T-helper 1 cell treated with Interleukin-12 subunit alpha and Interleukin-12 subunit beta and Interleukin-4 antibody, amounts not matched to agents 30 μg/mL and 1 μg/mL, for 36 hours (primary cell): ENCODE data around the gene MRTO4.
"Not testable (repeated sequence)": the region's sequence is repeated elsewhere in the genome, so short reads cannot be mapped to it uniquely, and the experiment has no call there.

Experiments
- H3K27ac Mint-ChIP-seq: one replicate; pipeline ENCODE4 v1.8.0; 2021; ENCODE audit warnings: mild to moderate bottlenecking, mixed read lengths
- H3K27me3 Mint-ChIP-seq: one replicate; pipeline ENCODE4 v1.8.0; 2021; ENCODE audit warnings: low read depth, mixed read lengths
- H3K36me3 Mint-ChIP-seq: one replicate; pipeline ENCODE4 v1.8.0; 2021; ENCODE audit warnings: low read depth, mixed read lengths
- H3K4me1 Mint-ChIP-seq: one replicate; pipeline ENCODE4 v1.8.0; 2021; ENCODE audit warnings: low read depth, mixed read lengths
- H3K4me3 Mint-ChIP-seq: one replicate; pipeline ENCODE4 v1.8.0; 2021; ENCODE audit warnings: mild to moderate bottlenecking, moderate library complexity, mixed read lengths
- H3K9me3 Mint-ChIP-seq: one replicate; pipeline ENCODE4 v1.8.0; 2021; ENCODE audit warnings: mixed read lengths

The MRTO4 gene

GRCh38 chr1:19273106-19273843 lies 21.7 kb downstream of the MRTO4 start:
- Mint-ChIP-seq H3K36me3 (peaks cover 5% of the 10 kb centered on the region), H3K4me1 (no peaks in the 10 kb centered on the region), H3K27me3 (peaks cover 17% of the 10 kb centered on the region), H3K4me3 (no peak overlapping the region), H3K27ac (no peak overlapping the region), H3K9me3 (peaks cover 9% of the 10 kb centered on the region)

- not testable (repeated sequence) for H3K9me3 Mint-ChIP-seq, H3K4me3 Mint-ChIP-seq, H3K36me3 Mint-ChIP-seq, H3K27ac Mint-ChIP-seq, H3K4me1 Mint-ChIP-seq
- H3K27me3 Mint-ChIP-seq = peaks cover 17% of the 10 kb centered on the region
These were observed 22.4 kb downstream of the MRTO4 start for GRCh38 chr1:19273844-19274531.

GRCh38 chr1:19274636-19275035 lies 23.0 kb downstream of the MRTO4 start:
- Mint-ChIP-seq H3K27ac (no peak overlapping the region), H3K4me3 (no peak overlapping the region), H3K9me3 (peaks cover 9% of the 10 kb centered on the region), H3K36me3 (peaks cover 5% of the 10 kb centered on the region), H3K27me3 (peaks cover 17% of the 10 kb centered on the region), H3K4me1 (no peaks in the 10 kb centered on the region)

- H3K4me3 Mint-ChIP-seq = no peak overlapping the region
- H3K9me3 Mint-ChIP-seq = no peaks in the 10 kb centered on the region
- H3K27me3 Mint-ChIP-seq = peaks cover 4% of the 10 kb centered on the region
- peaks cover 2% of the 10 kb centered on the region for H3K36me3 Mint-ChIP-seq
- no peak overlapping the region for H3K27ac Mint-ChIP-seq
- H3K4me1 Mint-ChIP-seq = no peaks in the 10 kb centered on the region
These were observed 32.3 kb downstream of the MRTO4 start for GRCh38 chr1:19283891-19284290.

GRCh38 chr1:19284881-19285280 lies 33.3 kb downstream of the MRTO4 start:
- peaks cover 2% of the 10 kb centered on the region for H3K36me3 Mint-ChIP-seq
- H3K27me3 Mint-ChIP-seq = peaks cover 13% of the 10 kb centered on the region
- peaks cover 4% of the 10 kb centered on the region for H3K9me3 Mint-ChIP-seq
- H3K4me3 Mint-ChIP-seq = no peak overlapping the region
- no peaks in the 10 kb centered on the region for H3K4me1 Mint-ChIP-seq
- H3K27ac Mint-ChIP-seq = no peak overlapping the region

GRCh38 chr1:19285366-19285765 lies 33.8 kb downstream of the MRTO4 start:
- H3K27me3 Mint-ChIP-seq = peaks cover 14% of the 10 kb centered on the region
- not testable (repeated sequence) for H3K4me3 Mint-ChIP-seq, H3K9me3 Mint-ChIP-seq, H3K27ac Mint-ChIP-seq, H3K4me1 Mint-ChIP-seq, H3K36me3 Mint-ChIP-seq

- H3K36me3 Mint-ChIP-seq, H3K4me3 Mint-ChIP-seq, H3K27ac Mint-ChIP-seq, H3K4me1 Mint-ChIP-seq, H3K9me3 Mint-ChIP-seq: not testable (repeated sequence)
- peaks cover 14% of the 10 kb centered on the region for H3K27me3 Mint-ChIP-seq
These were observed 34.2 kb downstream of the MRTO4 start for GRCh38 chr1:19285807-19286206.

- peak overlapping the region; percentile 54 for H3K4me3 Mint-ChIP-seq
- no peak overlapping the region for H3K27ac Mint-ChIP-seq
- no peaks in the 10 kb centered on the region for H3K4me1 Mint-ChIP-seq
- peaks cover 4% of the 10 kb centered on the region for H3K36me3 Mint-ChIP-seq
- peaks cover 14% of the 10 kb centered on the region for H3K27me3 Mint-ChIP-seq
- H3K9me3 Mint-ChIP-seq = peaks cover 13% of the 10 kb centered on the region
These were observed 36.0 kb downstream of the MRTO4 start for GRCh38 chr1:19287436-19288185.

- H3K27ac Mint-ChIP-seq, H3K4me1 Mint-ChIP-seq, H3K36me3 Mint-ChIP-seq: not testable (repeated sequence)
- Mint-ChIP-seq H3K27me3 (peaks cover 14% of the 10 kb centered on the region), H3K9me3 (peaks cover 21% of the 10 kb centered on the region), H3K4me3 (peak within 1 kb of the TSS; percentile 54)
These were observed 37.0 kb downstream of the MRTO4 start, which contains the start of gene AKR7A3 for GRCh38 chr1:19288324-19289241. AKR7A3 (minus strand) TSS chr1:19288770; CDS start chr1:19288709, 61 bp downstream.

GRCh38 chr1:19289244-19289643 lies 37.6 kb downstream of the MRTO4 start:
- Mint-ChIP-seq H3K9me3 (peaks cover 26% of the 10 kb centered on the region), H3K27ac (no peak overlapping the region), H3K4me1 (no peaks in the 10 kb centered on the region), H3K36me3 (peaks cover 5% of the 10 kb centered on the region), H3K4me3 (peak overlapping the region; percentile 2), H3K27me3 (peaks cover 14% of the 10 kb centered on the region)

GRCh38 chr1:19294638-19295037 lies 43.0 kb downstream of the MRTO4 start:
- Mint-ChIP-seq H3K36me3 (peaks cover 11% of the 10 kb centered on the region), H3K4me1 (no peaks in the 10 kb centered on the region), H3K27me3 (peaks cover 3% of the 10 kb centered on the region), H3K27ac (no peak overlapping the region), H3K9me3 (peaks cover 49% of the 10 kb centered on the region), H3K4me3 (no peak overlapping the region)

- peaks cover 9% of the 10 kb centered on the region for H3K36me3 Mint-ChIP-seq
- peaks cover 15% of the 10 kb centered on the region for H3K9me3 Mint-ChIP-seq
- H3K4me1 Mint-ChIP-seq = no peaks in the 10 kb centered on the region
- H3K27ac Mint-ChIP-seq = no peak overlapping the region
- H3K27me3 Mint-ChIP-seq = no peaks in the 10 kb centered on the region
- no peak overlapping the region for H3K4me3 Mint-ChIP-seq
These were observed 48.6 kb downstream of the MRTO4 start for GRCh38 chr1:19300211-19300610.

- H3K4me1 Mint-ChIP-seq, H3K27me3 Mint-ChIP-seq, H3K9me3 Mint-ChIP-seq, H3K27ac Mint-ChIP-seq, H3K4me3 Mint-ChIP-seq: not testable (repeated sequence)
- peaks cover 17% of the 10 kb centered on the region for H3K36me3 Mint-ChIP-seq
These were observed 52.5 kb downstream of the MRTO4 start for GRCh38 chr1:19304081-19304480.

GRCh38 chr1:19305880-19306279 lies 54.3 kb downstream of the MRTO4 start:
- Mint-ChIP-seq H3K36me3 (peaks cover 18% of the 10 kb centered on the region), H3K27ac (no peak overlapping the region), H3K4me3 (no peak overlapping the region)

More at GRCh38 chr1:19305880-19306279, 54.3 kb downstream of the MRTO4 start:
- Mint-ChIP-seq H3K27me3 (no peaks in the 10 kb centered on the region), H3K9me3 (no peaks in the 10 kb centered on the region), H3K4me1 (peaks cover 8% of the 10 kb centered on the region)
